HepG2 (cell line): ENCODE results near the gene SEMA6B. TPM values are rescaled to one million over a fixed set of nuclear protein-coding genes. Genes with fewer than 3 reads are reported as not detected.

Experiments
- ATAC-seq: fragments of 200-7000 bp; cut with Tn5 transposase; 3 replicates; pipeline ENCODE4 v1.9.1; 2020; ENCODE audit warnings: mild to moderate bottlenecking, moderate library complexity
- BruUV-seq: library from RNA; stranded (reverse); fragments of 400-500 nt; replicated peaks from 2 replicates; lab custom pipeline; 2021; lab: Mats Ljungman, UMichigan
- CTCF ChIA-PET: fragments of 300-600 bp; formaldehyde crosslinking; extraction: SDS; loops from one replicate; lab custom pipeline; 2021; ENCODE audit warnings: low total read pairs, inconsistent platforms, low intra/inter-chr PET ratio; lab: Yijun Ruan, JAX
- POLR2A ChIA-PET: fragments of 350-600 bp; sonication (Branson Sonifier 250); formaldehyde crosslinking; loops from one replicate; lab custom pipeline; 2020; ENCODE audit warnings: antibody characterized with exemption, inconsistent platforms; lab: Yijun Ruan, JAX
- DNase-seq: peaks from one replicate; pipeline ENCODE4 v3.0.0-alpha.2; 2015; ENCODE audit warnings: low spot score
- FAIRE-seq: peaks from 3 replicates; lab custom pipeline; 2011; peaks lifted over from hg19 to GRCh38; lab: Jason Lieb, UNC
- H2AFZ ChIP-seq: one replicate; pipeline ENCODE4 v1.6.1; 2011; ENCODE audit warnings: low read length, inconsistent platforms
- H3K27ac ChIP-seq: fragments of 300-600 bp; 3 replicates; pipeline ENCODE4 v1.8.0; 2011; ENCODE audit warnings: mixed run types, mild to moderate bottlenecking, mixed read lengths, low read length, inconsistent platforms; ENCODE audit not compliant: insufficient read depth; ENCODE audit errors: extremely low read length
- H3K27me3 ChIP-seq, 2 experiments: fragments of 200-600 bp in 1 of 2; 2 replicates in 1 of 2; 3 replicates in 1 of 2; pipeline versions ENCODE4 v1.6.0 to v1.8.0; 2011; ENCODE audit warnings: low read length in 2 of 2, mild to moderate bottlenecking in 2 of 2, moderate library complexity in 2 of 2, inconsistent platforms in 1 of 2; ENCODE audit not compliant: insufficient read depth in 2 of 2, control insufficient read depth in 1 of 2
- H3K36me3 ChIP-seq, 2 experiments: fragments of 200-600 bp in 1 of 2; replicated peaks in 1 of 2; 2 replicates in 1 of 2; 3 replicates in 1 of 2; pipeline versions ENCODE4 v1.5.1 to v1.8.0; 2011; ENCODE audit warnings: low read length in 2 of 2, inconsistent platforms in 1 of 2; ENCODE audit not compliant: insufficient read depth in 2 of 2, control insufficient read depth in 1 of 2
- H3K4me1 ChIP-seq: 2 replicates; pipeline ENCODE4 v1.5.1; 2012; ENCODE audit warnings: low read length, inconsistent platforms; ENCODE audit not compliant: insufficient read depth
- H3K4me2 ChIP-seq: 2 replicates; pipeline ENCODE4 v1.6.0; 2011; ENCODE audit warnings: low read depth, low read length, inconsistent platforms
- H3K4me3 ChIP-seq, 3 experiments: fragments of 200-600 bp in 1 of 3; sonication (generic), shearing (Covaris generic) in 1 of 3; replicated peaks in 1 of 3; 2 replicates each; pipeline ENCODE4 v1.5.1; 2011 to 2016; ENCODE audit warnings: low read length in 3 of 3, inconsistent platforms in 2 of 3, low read depth in 2 of 3, mild to moderate bottlenecking in 2 of 3, control low read depth in 1 of 3, mixed read lengths in 1 of 3; ENCODE audit not compliant: insufficient read depth in 1 of 3
- H3K79me2 ChIP-seq: one replicate; pipeline ENCODE4 v1.6.1; 2011; ENCODE audit warnings: low read length, inconsistent platforms; ENCODE audit not compliant: insufficient read depth
- H3K9ac ChIP-seq: 2 replicates; pipeline ENCODE4 v1.6.0; 2011; ENCODE audit warnings: mild to moderate bottlenecking, low read depth, low read length, inconsistent platforms; ENCODE audit not compliant: insufficient read depth
- H3K9me3 ChIP-seq: 2 replicates; pipeline ENCODE4 v1.5.1; 2012; ENCODE audit warnings: mild to moderate bottlenecking, low read length
- H4K20me1 ChIP-seq: 2 replicates; pipeline ENCODE4 v1.6.0; 2011; ENCODE audit warnings: inconsistent platforms, mild to moderate bottlenecking, low read length, moderate library complexity; ENCODE audit not compliant: insufficient read depth
- AKAP8 ChIP-seq: sonication (generic); formaldehyde crosslinking; IDR thresholded peaks from 2 replicates; pipeline ENCODE4 v1.5.1; 2020; ENCODE audit warnings: mild to moderate bottlenecking, missing genetic modification reagents
- BCL6 ChIP-seq: IDR thresholded peaks from 2 replicates; pipeline ENCODE4 v1.6.1; 2016; ENCODE audit warnings: missing genetic modification reagents, missing compliant biosample characterization
- ZNF121 ChIP-seq: sonication (generic); formaldehyde crosslinking; IDR thresholded peaks from 2 replicates; pipeline ENCODE4 v1.5.0; 2020; ENCODE audit warnings: mild to moderate bottlenecking, missing genetic modification reagents
- ZXDC ChIP-seq: sonication (generic); formaldehyde crosslinking; IDR thresholded peaks from 2 replicates; pipeline ENCODE4 v1.5.0; 2020; ENCODE audit warnings: mild to moderate bottlenecking, missing genetic modification reagents
- WGBS: methylation state at CpG from one replicate; pipeline ENCODE4 v1.1.6; 2017; ENCODE audit warnings: low lambda C conversion rate; 5-methylcytosine and 5-hydroxymethylcytosine counted together
- in situ Hi-C: cut with HindIII; loops from 2 replicates; pipeline ENCODE4 v1.10.0; 2017; ENCODE audit warnings: low pct_unique_long_range_greater_than_20kb; ENCODE audit not compliant: extremely low pct_ligation_motif_present
- intact Hi-C: fragments of 100-400 bp; cut with micrococcal nuclease; formaldehyde crosslinking; loops from one replicate; pipeline ENCODE4 v1.10.0; 2022; ENCODE audit not compliant: unreplicated experiment
- polyA plus RNA-seq, 8 experiments: library from polyadenylated mRNA; depleted of rRNA in 3 of 8; stranded (reverse) in 7 of 8; unstranded in 1 of 8; fragments of >200 nt; fragmentation: Illumina TruSeq in 4 of 8; extraction: Trizol in 4 of 8; gene quantifications; 2 replicates each; pipeline versions ENCODE4 v1.2.1 to v1.2.3, GENCODE V29; 2011 to 2016; ENCODE audit warnings: low read depth in 4 of 8, missing spikeins in 1 of 8, mixed read lengths in 1 of 8; ENCODE audit not compliant: insufficient read depth in 1 of 8
- total RNA-seq, 5 experiments: library from RNA; depleted of rRNA; stranded (reverse); fragments of >200 nt; fragmentation: Illumina TruSeq; extraction: Trizol; gene quantifications; 2 replicates each; pipeline ENCODE4 v1.2.3, GENCODE V29; 2016; ENCODE audit warnings: low read depth in 1 of 5

The SEMA6B gene
- total and polyA plus RNA-seq, 2 of the 13 experiments (the other 11 are each of a cell fraction or from before 2014, with no cell fraction given) = 45.5 to 67.1 TPM

GRCh38 chr19:4593409-4593851 lies 33.9 kb upstream of the SEMA6B start:
- ATAC-seq (no peak), FAIRE-seq (no peak), DNase-seq (no peak)
- Histone ChIP-seq H3K79me2 (no peaks in the 10 kb centered on the region), H3K9ac (no peak overlapping the region), H4K20me1 (no peaks in the 10 kb centered on the region), H3K36me3 (no peaks in the 10 kb centered on the region), H3K4me2 (no peak overlapping the region), H3K27me3 (peaks cover 1 to 14% of the 10 kb centered on the region in 2 experiments; a peak in 3 of 5 replicates), H2AFZ (no peak overlapping the region), H3K9me3 (no peaks in the 10 kb centered on the region), H3K4me3 (no peak overlapping the region), H3K27ac (no peak overlapping the region), H3K4me1 (peaks cover 54% of the 10 kb centered on the region)
- in situ Hi-C loops (no loop called here), intact Hi-C loops (no loop called here)
- TF ChIP-seq BCL6 (CRISPR knock-in tag) = no peak
- TF ChIP-seq ZXDC = no peak
- peak; percentile 74 for TF ChIP-seq ZNF121
- ChIA-PET POLR2A (no interaction called here), CTCF (no interaction called here)
- BruUV-seq = no TSS peak
- WGBS = 48% methylated on average over 6 of the region's 6 CpGs

- H4K20me1 ChIP-seq = no peaks in the 10 kb centered on the region
- in situ Hi-C loops = no loop called here
- peaks cover 58% of the 10 kb centered on the region for H3K4me1 ChIP-seq
- WGBS = 53% methylated on average over 5 of the region's 5 CpGs
- no peak overlapping the region for H3K4me2 ChIP-seq
- H3K27me3 ChIP-seq = peaks cover 1 to 14% of the 10 kb centered on the region in 2 experiments; a peak in 3 of 5 replicates
- H3K27ac ChIP-seq = no peak overlapping the region
- FAIRE-seq = no peak
- DNase-seq = no peak
- ChIA-PET CTCF (no interaction called here), POLR2A (no interaction called here)
- H3K9ac ChIP-seq = no peak overlapping the region
- H3K9me3 ChIP-seq = no peaks in the 10 kb centered on the region
- H3K36me3 ChIP-seq = no peaks in the 10 kb centered on the region
- no peak overlapping the region for H3K4me3 ChIP-seq
- intact Hi-C loops = no loop called here
- TF ChIP-seq AKAP8 (CRISPR knock-in tag) = no peak
- no peaks in the 10 kb centered on the region for H3K79me2 ChIP-seq
- no peak overlapping the region for H2AFZ ChIP-seq
- ATAC-seq = no peak
- no TSS peak for BruUV-seq
Observed at GRCh38 chr19:4592445-4592844, 33.0 kb upstream of the SEMA6B start.
